Neural progenitor cell (in vitro differentiated cells): Measurements from ENCODE around the gene ZNF587B.

ENCODE experiments used
- EZH2 ChIP-seq: fragments of 200-600 bp; sonication (generic); IDR thresholded peaks from 2 replicates; pipeline ENCODE4 v1.6.1; 2017; ENCODE audit warnings: antibody characterized with exemption, mild to moderate bottlenecking, moderate library complexity
- TF ChIP-seq, protein P1 (sequence below): fragments of 200-600 bp; sonication (generic); IDR thresholded peaks from 2 replicates; pipeline ENCODE4 v1.5.1; 2017; ENCODE audit warnings: antibody characterized with exemption, mild to moderate bottlenecking

DNA sequence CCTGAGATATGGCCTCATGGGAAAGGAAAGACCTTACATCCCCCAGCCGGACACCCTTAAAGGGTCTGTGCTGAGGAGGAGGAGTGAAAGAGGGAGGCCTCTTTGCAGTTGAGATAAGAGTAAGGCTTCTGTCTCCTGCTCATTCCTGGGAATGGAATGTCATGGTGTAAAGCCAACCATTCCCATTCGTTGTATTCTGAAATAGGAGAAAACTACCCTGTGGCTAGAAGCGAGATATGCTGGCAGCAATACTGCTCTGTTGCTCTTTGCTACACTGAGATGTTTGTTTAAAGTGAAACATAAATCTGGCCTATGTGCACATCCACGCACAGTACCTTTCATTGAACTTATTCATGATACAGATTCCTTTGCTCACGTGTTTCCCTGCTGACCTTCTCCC lies 783 bp upstream of the ZNF587B start:
- TF ChIP-seq EZH2 = no peak
- TF ChIP-seq, protein P1, sequence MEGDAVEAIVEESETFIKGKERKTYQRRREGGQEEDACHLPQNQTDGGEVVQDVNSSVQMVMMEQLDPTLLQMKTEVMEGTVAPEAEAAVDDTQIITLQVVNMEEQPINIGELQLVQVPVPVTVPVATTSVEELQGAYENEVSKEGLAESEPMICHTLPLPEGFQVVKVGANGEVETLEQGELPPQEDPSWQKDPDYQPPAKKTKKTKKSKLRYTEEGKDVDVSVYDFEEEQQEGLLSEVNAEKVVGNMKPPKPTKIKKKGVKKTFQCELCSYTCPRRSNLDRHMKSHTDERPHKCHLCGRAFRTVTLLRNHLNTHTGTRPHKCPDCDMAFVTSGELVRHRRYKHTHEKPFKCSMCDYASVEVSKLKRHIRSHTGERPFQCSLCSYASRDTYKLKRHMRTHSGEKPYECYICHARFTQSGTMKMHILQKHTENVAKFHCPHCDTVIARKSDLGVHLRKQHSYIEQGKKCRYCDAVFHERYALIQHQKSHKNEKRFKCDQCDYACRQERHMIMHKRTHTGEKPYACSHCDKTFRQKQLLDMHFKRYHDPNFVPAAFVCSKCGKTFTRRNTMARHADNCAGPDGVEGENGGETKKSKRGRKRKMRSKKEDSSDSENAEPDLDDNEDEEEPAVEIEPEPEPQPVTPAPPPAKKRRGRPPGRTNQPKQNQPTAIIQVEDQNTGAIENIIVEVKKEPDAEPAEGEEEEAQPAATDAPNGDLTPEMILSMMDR = no peak
